A673 (cell line): ENCODE measurements around the gene LRBA.

Experiments used
- EZH2 ChIP-seq: fragments of 200-600 bp; sonication (generic); IDR thresholded peaks from 2 replicates; pipeline ENCODE4 v1.6.1; 2017; ENCODE audit warnings: borderline replicate concordance, low read depth, mild to moderate bottlenecking, mixed read lengths, antibody characterized with exemption, low read length; ENCODE audit not compliant: poor library complexity, severe bottlenecking
- TF ChIP-seq, protein P1 (sequence below): fragments of 300-800, 200-600 bp; sonication (generic); conservative IDR thresholded peaks from 2 replicates; pipeline ENCODE4 v1.5.1; 2017; ENCODE audit warnings: low read depth, mild to moderate bottlenecking, antibody characterized with exemption, low read length, moderate library complexity, mixed read lengths

DNA sequence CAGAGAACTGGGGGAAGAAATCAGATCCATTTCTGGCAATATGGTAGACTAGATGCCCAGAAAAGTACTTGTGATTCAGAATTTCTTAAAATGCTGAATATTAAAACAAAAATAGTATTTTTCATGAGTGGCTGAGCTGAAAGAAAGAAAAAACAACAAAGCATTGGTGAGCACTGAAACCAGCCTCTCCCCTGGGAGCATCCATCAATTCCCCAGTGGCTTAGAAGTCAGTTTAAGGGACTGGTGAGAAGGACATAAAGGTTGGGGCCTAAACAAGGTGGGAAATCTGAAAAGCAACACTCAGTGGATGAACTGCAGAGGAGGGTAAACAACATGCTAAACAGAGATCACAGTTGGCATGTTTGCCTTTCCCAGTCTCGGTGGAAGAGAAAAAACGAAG lies 20.4 kb downstream of the LRBA start:
- TF ChIP-seq, protein P1, sequence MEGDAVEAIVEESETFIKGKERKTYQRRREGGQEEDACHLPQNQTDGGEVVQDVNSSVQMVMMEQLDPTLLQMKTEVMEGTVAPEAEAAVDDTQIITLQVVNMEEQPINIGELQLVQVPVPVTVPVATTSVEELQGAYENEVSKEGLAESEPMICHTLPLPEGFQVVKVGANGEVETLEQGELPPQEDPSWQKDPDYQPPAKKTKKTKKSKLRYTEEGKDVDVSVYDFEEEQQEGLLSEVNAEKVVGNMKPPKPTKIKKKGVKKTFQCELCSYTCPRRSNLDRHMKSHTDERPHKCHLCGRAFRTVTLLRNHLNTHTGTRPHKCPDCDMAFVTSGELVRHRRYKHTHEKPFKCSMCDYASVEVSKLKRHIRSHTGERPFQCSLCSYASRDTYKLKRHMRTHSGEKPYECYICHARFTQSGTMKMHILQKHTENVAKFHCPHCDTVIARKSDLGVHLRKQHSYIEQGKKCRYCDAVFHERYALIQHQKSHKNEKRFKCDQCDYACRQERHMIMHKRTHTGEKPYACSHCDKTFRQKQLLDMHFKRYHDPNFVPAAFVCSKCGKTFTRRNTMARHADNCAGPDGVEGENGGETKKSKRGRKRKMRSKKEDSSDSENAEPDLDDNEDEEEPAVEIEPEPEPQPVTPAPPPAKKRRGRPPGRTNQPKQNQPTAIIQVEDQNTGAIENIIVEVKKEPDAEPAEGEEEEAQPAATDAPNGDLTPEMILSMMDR: no peak
- TF ChIP-seq EZH2: no peak
